CD14-positive monocyte (primary cell): ENCODE measurements around the gene HENMT1. TPM values are rescaled to one million over a fixed set of nuclear protein-coding genes. Genes with fewer than 3 reads are reported as not detected.

Experiments
- DNase-seq, 3 donors: peaks; one replicate each; pipeline ENCODE4 v3.0.0-alpha.2; 2011 to 2022
- H2AFZ ChIP-seq: 2 replicates; pipeline ENCODE4 v1.6.0; 2012; ENCODE audit warnings: mild to moderate bottlenecking, low read depth, low read length, inconsistent platforms; ENCODE audit not compliant: insufficient read depth, poor library complexity, severe bottlenecking
- H3K27ac ChIP-seq, 2 donors: 1 replicate in 1 of 2; 2 replicates in 1 of 2; pipeline ENCODE4 v1.5.1; 2012 to 2013; ENCODE audit warnings: low read length in 2 of 2, control low read depth in 1 of 2, inconsistent platforms in 1 of 2, low read depth in 1 of 2, mild to moderate bottlenecking in 1 of 2
- H3K27me3 ChIP-seq, 2 donors: one replicate each; pipeline versions ENCODE4 v1.6.0 to v1.6.1; 2011 to 2013; ENCODE audit warnings: low read length in 2 of 2; ENCODE audit not compliant: control insufficient read depth in 2 of 2, insufficient read depth in 2 of 2
- H3K36me3 ChIP-seq, 2 donors: replicated peaks in 1 of 2; 1 replicate in 1 of 2; 2 replicates in 1 of 2; pipeline versions ENCODE4 v1.5.1 to v1.6.1; 2012 to 2013; ENCODE audit warnings: low read length in 2 of 2, control low read depth in 1 of 2, inconsistent platforms in 1 of 2, mild to moderate bottlenecking in 1 of 2; ENCODE audit not compliant: insufficient read depth in 2 of 2, control insufficient read depth in 1 of 2
- H3K4me1 ChIP-seq, 2 donors: 1 replicate in 1 of 2; 2 replicates in 1 of 2; pipeline versions ENCODE4 v1.5.1 to v1.6.1; 2012 to 2013; ENCODE audit warnings: low read length in 2 of 2, control low read depth in 1 of 2, inconsistent platforms in 1 of 2, mild to moderate bottlenecking in 1 of 2, moderate library complexity in 1 of 2; ENCODE audit not compliant: insufficient read depth in 2 of 2, control insufficient read depth in 1 of 2
- H3K4me2 ChIP-seq: replicated peaks from 2 replicates; pipeline ENCODE3; 2012; ENCODE audit warnings: low read length, moderate library complexity, mild to moderate bottlenecking; ENCODE audit not compliant: poor library complexity, severe bottlenecking; ENCODE audit errors: extremely low read depth
- H3K4me3 ChIP-seq, 3 experiments: fragments of 200-600 bp in 1 of 3; sonication (generic) in 1 of 3; replicated peaks in 1 of 3; 1 replicate in 2 of 3; 2 replicates in 1 of 3; pipeline ENCODE4 v1.5.1; 2011 to 2013; ENCODE audit warnings: low read length in 3 of 3, mild to moderate bottlenecking in 3 of 3, control low read depth in 2 of 3, low read depth in 2 of 3, inconsistent platforms in 1 of 3, moderate library complexity in 1 of 3
- H3K79me2 ChIP-seq: 2 replicates; pipeline ENCODE4 v1.6.0; 2012; ENCODE audit warnings: mild to moderate bottlenecking, control low read depth, inconsistent platforms, low read length, moderate library complexity; ENCODE audit not compliant: insufficient read depth
- H3K9ac ChIP-seq: 2 replicates; pipeline ENCODE4 v1.6.0; 2017; ENCODE audit warnings: low read length, mild to moderate bottlenecking; ENCODE audit not compliant: insufficient read depth, poor library complexity, severe bottlenecking
- H3K9me3 ChIP-seq, 2 donors: replicated peaks in 1 of 2; 1 replicate in 1 of 2; 2 replicates in 1 of 2; pipeline versions ENCODE4 v1.5.1 to v1.6.1; 2012 to 2013; ENCODE audit warnings: low read length in 2 of 2, control low read depth in 1 of 2; ENCODE audit not compliant: control insufficient read depth in 1 of 2, insufficient read depth in 1 of 2
- H4K20me1 ChIP-seq: 2 replicates; pipeline ENCODE4 v1.6.0; 2012; ENCODE audit warnings: mild to moderate bottlenecking, low read length, control low read depth, moderate library complexity; ENCODE audit not compliant: insufficient read depth
- H3K27ac Mint-ChIP-seq, 7 donors: one replicate each; pipeline ENCODE4 v1.8.0; 2020; ENCODE audit warnings: mild to moderate bottlenecking in 7 of 7, mixed read lengths in 7 of 7, moderate library complexity in 6 of 7, inconsistent platforms in 2 of 7
- H3K27me3 Mint-ChIP-seq, 3 donors: one replicate each; pipeline ENCODE4 v1.8.0; 2021 to 2022; ENCODE audit warnings: low read depth in 3 of 3, mild to moderate bottlenecking in 3 of 3, mixed read lengths in 3 of 3, moderate library complexity in 3 of 3, inconsistent platforms in 1 of 3
- H3K36me3 Mint-ChIP-seq, 2 donors: one replicate each; pipeline ENCODE4 v1.8.0; 2020; ENCODE audit warnings: mixed read lengths in 2 of 2, inconsistent platforms in 1 of 2, mild to moderate bottlenecking in 1 of 2
- H3K4me1 Mint-ChIP-seq: one replicate; pipeline ENCODE4 v1.8.0; 2020; ENCODE audit warnings: mild to moderate bottlenecking, mixed read lengths
- H3K4me3 Mint-ChIP-seq, 2 donors: one replicate each; pipeline ENCODE4 v1.8.0; 2020; ENCODE audit warnings: mild to moderate bottlenecking in 2 of 2, mixed read lengths in 2 of 2, moderate library complexity in 1 of 2
- H3K9me3 Mint-ChIP-seq, 7 donors: one replicate each; pipeline ENCODE4 v1.8.0; 2020 to 2022; ENCODE audit warnings: mixed read lengths in 7 of 7, mild to moderate bottlenecking in 6 of 7, moderate library complexity in 6 of 7, inconsistent platforms in 2 of 7
- WGBS: methylation state at CpG from one replicate; pipeline ENCODE4 v1.1.5; 2013; ENCODE audit warnings: missing lambda C conversion rate; ENCODE audit not compliant: insufficient coverage; 5-methylcytosine and 5-hydroxymethylcytosine counted together
- intact Hi-C, 2 donors: fragments of 100-400 bp; cut with micrococcal nuclease; formaldehyde crosslinking; loops; one replicate each; pipeline versions ENCODE4 v1.15.0 to v1.15.1; 2023
- polyA plus RNA-seq, 3 donors: library from polyadenylated mRNA; depleted of rRNA in 1 of 3; unstranded in 2 of 3; stranded (reverse) in 1 of 3; fragments of 300-500 nt in 2 of 3; fragments of >200 nt in 1 of 3; fragmentation: Illumina TruSeq in 2 of 3; gene quantifications; 1 replicate in 2 of 3; 2 replicates in 1 of 3; pipeline ENCODE4 v1.2.3, GENCODE V29; 2012 to 2021
- TF ChIP-seq, protein P1 (sequence below): fragments of 200-600 bp; IDR thresholded peaks from one replicate; pipeline ENCODE4 v1.8.0; 2022; ENCODE audit warnings: antibody characterized with exemption, mild to moderate bottlenecking

Gene HENMT1
- polyA plus RNA-seq, 3 donors: 10.5 to 14.5 (median 13.4) TPM

DNA sequence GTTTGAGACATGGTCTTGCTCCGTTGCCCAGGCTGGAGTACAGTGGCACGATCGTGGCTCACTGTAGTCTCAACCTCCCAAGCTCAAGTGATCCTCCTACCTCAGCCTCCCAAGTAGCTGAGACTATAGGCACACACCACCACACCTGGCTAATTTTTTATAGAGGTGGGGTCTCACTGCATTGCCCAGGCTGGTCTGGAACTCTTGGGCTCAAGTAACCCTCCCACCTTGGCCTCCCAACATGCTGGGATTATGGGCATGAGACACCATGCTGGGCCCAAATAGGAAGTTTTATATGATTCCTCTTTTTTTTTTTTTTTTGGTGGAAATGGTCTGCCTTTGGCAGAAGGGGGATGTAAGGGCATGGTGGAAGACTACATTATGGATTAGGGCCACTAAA is 45.8 kb upstream of the HENMT1 start:
- Histone ChIP-seq H3K4me2 (no peak overlapping the region), H3K27me3 (no peaks in the 10 kb centered on the region), H4K20me1 (no peaks in the 10 kb centered on the region), H2AFZ (no peak overlapping the region), H3K36me3 (peaks cover under 1 to 5% of the 10 kb centered on the region in 2 donors), H3K79me2 (no peaks in the 10 kb centered on the region), H3K4me1 (peaks cover 5 to 11% of the 10 kb centered on the region in 2 donors), H3K9me3 (no peaks in the 10 kb centered on the region), H3K4me3 (no peak overlapping the region), H3K9ac (no peak overlapping the region), H3K27ac (no peak overlapping the region)
- intact Hi-C loops: no loop called here
- peaks cover 25% of the 10 kb centered on the region for H3K4me1 Mint-ChIP-seq
- H3K27me3 Mint-ChIP-seq: peaks cover 0 to 6% (median 3%) of the 10 kb centered on the region in 3 donors
- H3K4me3 Mint-ChIP-seq: no peak overlapping the region
- TF ChIP-seq, protein P1, sequence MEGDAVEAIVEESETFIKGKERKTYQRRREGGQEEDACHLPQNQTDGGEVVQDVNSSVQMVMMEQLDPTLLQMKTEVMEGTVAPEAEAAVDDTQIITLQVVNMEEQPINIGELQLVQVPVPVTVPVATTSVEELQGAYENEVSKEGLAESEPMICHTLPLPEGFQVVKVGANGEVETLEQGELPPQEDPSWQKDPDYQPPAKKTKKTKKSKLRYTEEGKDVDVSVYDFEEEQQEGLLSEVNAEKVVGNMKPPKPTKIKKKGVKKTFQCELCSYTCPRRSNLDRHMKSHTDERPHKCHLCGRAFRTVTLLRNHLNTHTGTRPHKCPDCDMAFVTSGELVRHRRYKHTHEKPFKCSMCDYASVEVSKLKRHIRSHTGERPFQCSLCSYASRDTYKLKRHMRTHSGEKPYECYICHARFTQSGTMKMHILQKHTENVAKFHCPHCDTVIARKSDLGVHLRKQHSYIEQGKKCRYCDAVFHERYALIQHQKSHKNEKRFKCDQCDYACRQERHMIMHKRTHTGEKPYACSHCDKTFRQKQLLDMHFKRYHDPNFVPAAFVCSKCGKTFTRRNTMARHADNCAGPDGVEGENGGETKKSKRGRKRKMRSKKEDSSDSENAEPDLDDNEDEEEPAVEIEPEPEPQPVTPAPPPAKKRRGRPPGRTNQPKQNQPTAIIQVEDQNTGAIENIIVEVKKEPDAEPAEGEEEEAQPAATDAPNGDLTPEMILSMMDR: no peak
- WGBS: no CpG with 5 or more reads among the region's 3 CpGs
- no peak overlapping the region for H3K27ac Mint-ChIP-seq
- H3K9me3 Mint-ChIP-seq: peaks cover 0 to 2% (median 0%) of the 10 kb centered on the region in 7 donors
- no peak for DNase-seq
- H3K36me3 Mint-ChIP-seq: peaks cover 7 to 9% of the 10 kb centered on the region in 2 donors

DNA sequence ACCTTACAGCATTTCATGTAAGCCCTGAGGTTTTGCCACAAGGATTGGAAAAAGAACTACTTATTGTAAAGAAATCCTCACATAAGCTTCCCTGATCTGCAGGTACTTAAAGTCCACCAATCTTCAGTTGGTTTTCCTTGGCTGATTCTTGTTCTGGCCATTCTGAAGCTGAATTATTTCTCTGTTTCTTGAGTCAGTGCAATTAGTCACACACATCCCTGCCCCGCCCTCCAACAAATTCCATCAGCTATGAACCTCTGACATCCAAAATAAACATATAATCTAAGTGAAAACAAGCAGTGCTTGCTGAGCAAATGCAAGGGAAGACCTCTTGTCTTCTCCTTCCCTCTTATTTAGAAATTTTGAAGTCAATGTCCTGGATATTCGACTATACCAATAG is 43.6 kb upstream of the HENMT1 start:
- 88% methylated on average over 1 of the region's 2 CpGs for whole genome bisulfite sequencing
- Mint-ChIP-seq H3K4me1 (peaks cover 33% of the 10 kb centered on the region), H3K27me3 (peaks cover 0 to 6% (median 3%) of the 10 kb centered on the region in 3 donors), H3K4me3 (no peak overlapping the region), H3K27ac (peak overlapping the region in 1 of 7 donors; percentile 61), H3K36me3 (peaks cover 25 to 28% of the 10 kb centered on the region in 2 donors), H3K9me3 (peaks cover 0 to 2% (median 0%) of the 10 kb centered on the region in 7 donors)
- no peaks in the 10 kb centered on the region for H3K27me3 ChIP-seq
- H4K20me1 ChIP-seq: peaks cover 12% of the 10 kb centered on the region
- peaks cover 13 to 21% of the 10 kb centered on the region in 2 donors for H3K4me1 ChIP-seq
- intact Hi-C loops: no loop called here
- H3K4me2 ChIP-seq: no peak overlapping the region
- H3K4me3 ChIP-seq: no peak overlapping the region
- no peaks in the 10 kb centered on the region for H3K9me3 ChIP-seq
- no peak overlapping the region for H3K27ac ChIP-seq
- H3K36me3 ChIP-seq: peaks cover 9 to 23% of the 10 kb centered on the region in 2 donors
- peak in 1 of 3 donors; percentile 43 for DNase-seq
- H3K9ac ChIP-seq: no peak overlapping the region
- no peak overlapping the region for H2AFZ ChIP-seq
- TF ChIP-seq, protein P1: no peak
- H3K79me2 ChIP-seq: peaks cover 4% of the 10 kb centered on the region
